ENCODE measurements around the gene CTNND2. TPM values are rescaled to one million over a fixed set of nuclear protein-coding genes. Genes with fewer than 3 reads are reported as not detected.

Gene CTNND2
- total RNA-seq, 1 experiment from 2014 or later = not detected

DNA sequence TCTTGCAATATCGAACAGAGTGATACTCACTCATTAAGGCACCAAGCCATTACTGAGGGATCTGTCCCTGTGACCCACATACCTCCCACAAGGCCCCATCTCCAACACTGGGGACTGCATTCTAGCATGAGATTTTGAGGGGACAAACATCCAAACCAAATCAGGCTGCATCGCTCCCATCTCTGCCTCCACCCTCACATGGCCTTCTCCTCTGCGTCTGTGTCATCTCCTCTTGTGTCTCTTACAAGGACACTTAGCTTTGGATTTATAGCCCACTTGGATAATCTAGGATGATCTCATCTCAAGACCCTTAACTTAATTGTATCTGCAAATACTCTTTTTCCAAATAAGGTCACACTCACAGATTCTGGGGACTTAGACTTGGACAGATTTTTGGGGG, 858.8 kb downstream of the CTNND2 start:
- DNase-seq (ENCODE audit: unreplicated experiment) = no peak
- TF ChIP-seq, protein P1, sequence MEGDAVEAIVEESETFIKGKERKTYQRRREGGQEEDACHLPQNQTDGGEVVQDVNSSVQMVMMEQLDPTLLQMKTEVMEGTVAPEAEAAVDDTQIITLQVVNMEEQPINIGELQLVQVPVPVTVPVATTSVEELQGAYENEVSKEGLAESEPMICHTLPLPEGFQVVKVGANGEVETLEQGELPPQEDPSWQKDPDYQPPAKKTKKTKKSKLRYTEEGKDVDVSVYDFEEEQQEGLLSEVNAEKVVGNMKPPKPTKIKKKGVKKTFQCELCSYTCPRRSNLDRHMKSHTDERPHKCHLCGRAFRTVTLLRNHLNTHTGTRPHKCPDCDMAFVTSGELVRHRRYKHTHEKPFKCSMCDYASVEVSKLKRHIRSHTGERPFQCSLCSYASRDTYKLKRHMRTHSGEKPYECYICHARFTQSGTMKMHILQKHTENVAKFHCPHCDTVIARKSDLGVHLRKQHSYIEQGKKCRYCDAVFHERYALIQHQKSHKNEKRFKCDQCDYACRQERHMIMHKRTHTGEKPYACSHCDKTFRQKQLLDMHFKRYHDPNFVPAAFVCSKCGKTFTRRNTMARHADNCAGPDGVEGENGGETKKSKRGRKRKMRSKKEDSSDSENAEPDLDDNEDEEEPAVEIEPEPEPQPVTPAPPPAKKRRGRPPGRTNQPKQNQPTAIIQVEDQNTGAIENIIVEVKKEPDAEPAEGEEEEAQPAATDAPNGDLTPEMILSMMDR (IDR thresholded peaks at IDR 0.05; ENCODE audit: unreplicated experiment) = no peak
- no TSS peak for BruUV-seq (replicated peaks)
- Mint-ChIP-seq H3K27ac (ENCODE audit: low read depth, unreplicated experiment) (no peak overlapping the region), H3K36me3 (ENCODE audit: insufficient read depth, unreplicated experiment) (no peaks in the 10 kb centered on the region), H3K27me3 (ENCODE audit: insufficient read depth, unreplicated experiment) (peaks cover 33% of the 10 kb centered on the region), H3K4me3 (ENCODE audit: unreplicated experiment) (no peak overlapping the region), H3K9me3 (ENCODE audit: unreplicated experiment) (no peaks in the 10 kb centered on the region), H3K4me1 (ENCODE audit: insufficient read depth, unreplicated experiment) (no peaks in the 10 kb centered on the region)
- CTCF ChIA-PET = interaction anchor here (0.6 kb wide), 1 partner anchor 41 kb away, joined by 3 read pairs; no protein-coding TSS in a partner anchor
- intact Hi-C loops (cut with micrococcal nuclease) = no loop called here
- POLR2A ChIA-PET = no interaction called here

DNA sequence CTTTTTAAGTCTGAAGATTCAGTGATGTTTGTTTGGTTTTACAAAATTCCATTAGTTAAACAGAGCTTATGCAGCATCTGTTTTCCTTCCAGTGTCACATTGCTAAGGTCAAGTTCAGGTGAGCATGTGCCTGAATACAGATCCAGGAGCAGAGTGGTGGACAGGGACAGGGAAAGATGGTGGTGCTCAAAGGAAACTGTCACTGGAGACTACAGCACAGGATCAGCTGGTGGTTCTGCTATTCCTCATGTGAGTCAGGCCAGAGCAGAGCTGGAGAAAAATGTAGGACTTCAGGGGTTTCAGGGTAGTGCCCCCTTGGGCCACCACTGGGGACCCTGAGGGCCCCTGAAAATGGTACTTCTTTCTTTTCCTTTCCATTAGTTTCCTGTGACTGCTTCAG, 859.7 kb downstream of the CTNND2 start:
- H3K36me3 Mint-ChIP-seq (ENCODE audit: insufficient read depth, unreplicated experiment) = no peaks in the 10 kb centered on the region
- BruUV-seq (replicated peaks) = no TSS peak
- intact Hi-C loops (cut with micrococcal nuclease) = no loop called here
- TF ChIP-seq, protein P1 (IDR thresholded peaks at IDR 0.05; ENCODE audit: unreplicated experiment) = no peak
- H3K27ac Mint-ChIP-seq (ENCODE audit: low read depth, unreplicated experiment) = no peak overlapping the region
- no peak overlapping the region for H3K4me3 Mint-ChIP-seq (ENCODE audit: unreplicated experiment)
- H3K27me3 Mint-ChIP-seq (ENCODE audit: insufficient read depth, unreplicated experiment) = peaks cover 41% of the 10 kb centered on the region
- POLR2A ChIA-PET = no interaction called here
- DNase-seq (ENCODE audit: unreplicated experiment) = no peak
- H3K4me1 Mint-ChIP-seq (ENCODE audit: insufficient read depth, unreplicated experiment) = no peaks in the 10 kb centered on the region
- CTCF ChIA-PET = interaction anchor here (0.5 to 0.7 kb wide), 3 partner anchors 139 to 224 kb away, joined by 3 to 5 read pairs (median 3); no protein-coding TSS in a partner anchor
- no peaks in the 10 kb centered on the region for H3K9me3 Mint-ChIP-seq (ENCODE audit: unreplicated experiment)

DNA sequence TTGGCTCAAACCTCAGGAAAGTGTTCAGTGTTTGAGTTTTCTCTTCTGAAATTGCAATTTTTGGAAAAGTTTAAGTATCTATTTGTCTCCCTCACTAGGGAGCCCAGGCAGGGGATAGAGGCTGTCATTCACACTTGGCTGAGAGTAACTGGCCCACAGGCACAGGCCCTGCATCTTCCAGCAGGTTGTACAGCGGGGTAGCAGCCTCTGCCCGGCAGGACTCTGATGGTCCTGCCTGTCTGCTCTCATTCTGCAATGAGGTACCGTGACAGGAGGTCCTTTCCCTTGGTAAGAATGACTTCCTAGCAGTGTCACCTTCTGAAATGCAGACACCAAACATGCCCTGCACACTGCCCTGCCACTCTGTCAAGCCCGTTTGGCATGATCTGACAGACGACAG, 860.4 kb downstream of the CTNND2 start:
- no peaks in the 10 kb centered on the region for H3K4me1 Mint-ChIP-seq (ENCODE audit: insufficient read depth, unreplicated experiment)
- H3K4me3 Mint-ChIP-seq (ENCODE audit: unreplicated experiment) = no peak overlapping the region
- ChIA-PET CTCF (no interaction called here), POLR2A (no interaction called here)
- peaks cover 44% of the 10 kb centered on the region for H3K27me3 Mint-ChIP-seq (ENCODE audit: insufficient read depth, unreplicated experiment)
- H3K36me3 Mint-ChIP-seq (ENCODE audit: insufficient read depth, unreplicated experiment) = no peaks in the 10 kb centered on the region
- TF ChIP-seq, protein P1 (IDR thresholded peaks at IDR 0.05; ENCODE audit: unreplicated experiment) = no peak
- DNase-seq (ENCODE audit: unreplicated experiment) = no peak
- intact Hi-C loops (cut with micrococcal nuclease) = no loop called here
- no TSS peak for BruUV-seq (replicated peaks)
- no peak overlapping the region for H3K27ac Mint-ChIP-seq (ENCODE audit: low read depth, unreplicated experiment)
- no peaks in the 10 kb centered on the region for H3K9me3 Mint-ChIP-seq (ENCODE audit: unreplicated experiment)

DNA sequence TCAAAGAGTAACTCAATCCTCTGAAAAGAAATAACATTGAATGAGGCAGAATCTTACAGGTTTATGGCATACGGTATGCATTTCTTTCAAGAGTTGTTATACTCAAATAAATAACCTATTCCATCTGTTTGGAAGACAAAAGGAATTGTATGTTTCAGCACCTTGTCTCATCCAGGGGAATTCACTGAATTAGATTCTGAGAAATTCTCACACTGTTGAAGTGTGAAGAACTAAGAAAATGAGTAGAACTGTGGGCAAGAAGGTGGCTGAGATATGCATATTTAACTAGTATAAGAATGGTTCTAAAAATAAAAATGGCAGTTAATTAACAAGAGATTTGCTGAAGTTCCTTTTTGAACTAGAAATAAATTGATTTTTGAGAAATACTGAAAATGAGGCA, 863.9 kb downstream of the CTNND2 start:
- no peak overlapping the region for H3K27ac Mint-ChIP-seq (ENCODE audit: low read depth, unreplicated experiment)
- no peak for DNase-seq (ENCODE audit: unreplicated experiment)
- H3K9me3 Mint-ChIP-seq (ENCODE audit: unreplicated experiment) = no peaks in the 10 kb centered on the region
- peaks cover 44% of the 10 kb centered on the region for H3K27me3 Mint-ChIP-seq (ENCODE audit: insufficient read depth, unreplicated experiment)
- H3K4me1 Mint-ChIP-seq (ENCODE audit: insufficient read depth, unreplicated experiment) = no peaks in the 10 kb centered on the region
- no TSS peak for BruUV-seq (replicated peaks)
- H3K4me3 Mint-ChIP-seq (ENCODE audit: unreplicated experiment) = no peak overlapping the region
- no peaks in the 10 kb centered on the region for H3K36me3 Mint-ChIP-seq (ENCODE audit: insufficient read depth, unreplicated experiment)
- intact Hi-C loops (cut with micrococcal nuclease) = no loop called here
- POLR2A ChIA-PET = no interaction called here
- TF ChIP-seq, protein P1 (IDR thresholded peaks at IDR 0.05; ENCODE audit: unreplicated experiment) = no peak
- CTCF ChIA-PET = no interaction called here

All from MCF 10A (cell line).